GM18951 (cell line): ENCODE results near the gene CLEC16A.
"Not testable (repeated sequence)": the region's sequence is repeated elsewhere in the genome, so short reads cannot be mapped to it uniquely, and the experiment has no call there.

Experiments used
- POLR2A ChIP-seq: IDR thresholded peaks from 4 replicates; pipeline ENCODE4 v1.6.1; 2011; ENCODE audit warnings: mild to moderate bottlenecking; ENCODE audit not compliant: insufficient read length, insufficient read depth; ENCODE audit errors: extremely low read depth
- in situ Hi-C: fragments of 300-500 bp; cut with MboI; formaldehyde crosslinking; loops from one replicate; pipeline ENCODE4 v1.12.0; 2022; ENCODE audit warnings: low sequenced_read_pairs, mixed read lengths, inconsistent platforms; ENCODE audit not compliant: unreplicated experiment

Gene CLEC16A

GRCh38 chr16:11098601-11099390 lies 154.4 kb downstream of the CLEC16A start:
- TF ChIP-seq POLR2A = no peak
- in situ Hi-C loops = no loop called here

GRCh38 chr16:11099672-11100205 lies 155.4 kb downstream of the CLEC16A start:
- TF ChIP-seq POLR2A = no peak
- in situ Hi-C loops = no loop called here

- TF ChIP-seq POLR2A = no peak
- in situ Hi-C loops = no loop called here
These were observed 155.9 kb downstream of the CLEC16A start for GRCh38 chr16:11100239-11100750.

GRCh38 chr16:11101283-11101682 lies 156.9 kb downstream of the CLEC16A start:
- in situ Hi-C loops = no loop called here
- TF ChIP-seq POLR2A = no peak

- TF ChIP-seq POLR2A = no peak
- in situ Hi-C loops = no loop called here
These were observed 157.5 kb downstream of the CLEC16A start for GRCh38 chr16:11101695-11102522.

GRCh38 chr16:11102523-11102898 lies 158.1 kb downstream of the CLEC16A start:
- no peak for TF ChIP-seq POLR2A
- in situ Hi-C loops = no loop called here

- in situ Hi-C loops = not testable (repeated sequence)
These were observed 158.9 kb downstream of the CLEC16A start for GRCh38 chr16:11103301-11103700.

- in situ Hi-C loops = no loop called here
- no peak for TF ChIP-seq POLR2A
These were observed 160.0 kb downstream of the CLEC16A start for GRCh38 chr16:11104168-11105037.

- in situ Hi-C loops = no loop called here
- peak; percentile 45 for TF ChIP-seq POLR2A
These were observed 160.9 kb downstream of the CLEC16A start for GRCh38 chr16:11105038-11105903.

GRCh38 chr16:11106726-11107125 lies 162.4 kb downstream of the CLEC16A start:
- in situ Hi-C loops = no loop called here
- no peak for TF ChIP-seq POLR2A

GRCh38 chr16:11107780-11108465 lies 163.6 kb downstream of the CLEC16A start:
- in situ Hi-C loops = no loop called here
- TF ChIP-seq POLR2A = no peak
